T-helper 1 cell (primary cell): ENCODE data around the gene CACUL1.
"Not testable (repeated sequence)": the region's sequence is repeated elsewhere in the genome, so short reads cannot be mapped to it uniquely, and the experiment has no call there.

Experiments used
- DNase-seq, 5 donors: peaks; one replicate each; pipeline ENCODE4 v3.0.0-alpha.2; 2012 to 2020
- total RNA-seq, 4 donors: gene quantifications; one replicate each; lab custom pipeline; 2026; lab: John Stamatoyannopoulos, UW

Gene CACUL1
- total RNA-seq: 43.1 to 52.4 (median 47.2) reads per million in 4 donors

DNA sequence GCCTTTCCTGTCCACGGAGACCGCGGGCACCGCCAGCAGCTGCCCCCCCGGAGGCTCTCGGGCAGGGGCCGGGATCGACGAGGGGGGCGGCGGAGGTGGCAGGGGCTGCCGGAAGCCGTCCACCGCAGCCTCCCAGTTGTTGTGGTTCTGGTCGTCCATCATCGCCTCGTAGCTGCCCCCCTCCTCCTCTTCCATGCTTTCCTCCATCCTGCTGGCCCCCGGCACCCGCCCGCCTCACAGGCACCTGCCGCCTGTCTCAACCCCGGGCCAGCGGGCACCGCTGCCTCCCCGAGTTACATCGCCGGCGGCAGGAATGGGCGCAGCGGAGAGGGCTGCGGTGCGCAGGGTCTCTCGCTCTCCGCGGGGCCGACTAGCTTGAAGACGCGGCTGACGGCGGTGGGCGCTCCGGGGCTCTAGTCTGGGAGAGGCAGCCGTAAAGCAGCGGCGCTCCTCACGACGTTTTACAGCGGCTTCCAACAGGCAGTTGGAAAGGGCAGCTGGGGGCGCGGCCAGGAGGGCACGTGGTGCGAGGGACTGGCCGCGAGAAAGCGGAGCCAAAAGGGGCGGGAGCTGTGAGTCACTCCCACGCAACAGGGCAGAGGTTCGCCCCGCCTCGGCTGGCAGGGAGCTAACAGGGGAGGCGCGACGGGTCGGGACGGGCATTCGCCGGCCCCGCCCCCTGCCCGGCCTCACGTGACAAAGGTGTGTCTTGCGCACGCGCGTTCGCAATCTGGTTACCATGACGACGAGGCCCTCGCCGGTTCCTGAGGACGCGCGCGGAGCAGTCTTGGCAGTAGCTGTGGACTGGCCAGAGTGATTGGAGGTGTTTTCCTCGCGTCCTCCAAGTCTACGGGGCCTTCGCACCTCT, at the start of gene CACUL1:
CACUL1 (minus strand) TSS at position 415 of the 868 bp plus-strand sequence; CDS start at position 207, 208 bp downstream.
- DNase-seq: peak; percentile 100

DNA sequence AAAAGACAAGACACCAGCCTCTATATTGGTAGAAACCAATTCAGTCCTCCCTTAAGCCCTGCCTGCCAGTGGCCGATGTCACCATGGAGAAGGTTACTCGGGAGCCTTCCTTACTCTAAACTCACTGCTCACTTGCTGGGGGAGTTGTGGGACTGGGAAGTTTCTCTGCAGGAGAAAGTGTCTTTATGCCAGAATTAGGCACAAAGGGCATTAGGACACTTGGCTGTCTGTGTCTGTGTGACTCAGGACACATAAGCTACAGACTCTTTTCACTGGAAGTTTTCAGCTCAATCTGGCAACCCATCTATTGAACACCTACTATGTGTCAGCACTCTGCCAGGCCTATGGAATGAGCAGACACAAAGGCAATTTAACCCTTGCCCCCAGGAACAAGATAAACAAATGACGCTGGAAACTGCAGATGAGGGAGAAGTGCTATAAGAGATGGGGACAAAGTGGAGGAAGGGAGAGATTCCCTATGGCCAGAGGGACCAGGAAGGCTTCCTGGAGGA, 49.5 kb upstream of the CACUL1 start:
- no peak for DNase-seq

GRCh38 chr10:118802126-118802793, 47.5 kb upstream of the CACUL1 start:
- no peak for DNase-seq

- DNase-seq: no peak
These were observed 46.1 kb upstream of the CACUL1 start for GRCh38 chr10:118800920-118801319.

- no peak for DNase-seq
These were observed 45.0 kb upstream of the CACUL1 start for GRCh38 chr10:118799777-118800176.

DNA sequence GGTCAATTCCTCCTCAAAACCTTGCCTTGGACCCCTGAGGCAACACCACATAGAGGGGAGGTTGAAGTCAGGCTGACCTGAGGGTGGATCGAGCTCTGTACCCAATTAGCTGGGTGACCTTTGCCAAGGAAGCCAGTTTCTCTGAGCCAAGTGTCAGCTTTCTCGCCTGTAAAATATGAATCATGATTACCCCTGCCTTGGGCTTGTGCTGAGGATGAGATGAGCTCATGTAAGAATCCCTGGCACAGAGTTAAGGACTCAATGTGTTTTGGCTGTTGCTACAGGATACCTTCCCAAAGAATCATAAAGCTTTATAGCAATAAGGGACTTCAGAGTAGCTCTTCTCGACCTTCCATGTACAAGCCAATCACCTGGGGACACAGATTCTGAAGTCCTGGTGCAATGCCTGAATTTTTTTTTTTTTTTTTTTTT, 43.5 kb upstream of the CACUL1 start:
- DNase-seq: no peak

GRCh38 chr10:118794971-118795370, 40.2 kb upstream of the CACUL1 start:
- not testable (repeated sequence) for DNase-seq

- no peak for DNase-seq
These were observed 38.8 kb upstream of the CACUL1 start for GRCh38 chr10:118793545-118793944.

GRCh38 chr10:118792526-118792925, 37.8 kb upstream of the CACUL1 start:
- DNase-seq: no peak

DNA sequence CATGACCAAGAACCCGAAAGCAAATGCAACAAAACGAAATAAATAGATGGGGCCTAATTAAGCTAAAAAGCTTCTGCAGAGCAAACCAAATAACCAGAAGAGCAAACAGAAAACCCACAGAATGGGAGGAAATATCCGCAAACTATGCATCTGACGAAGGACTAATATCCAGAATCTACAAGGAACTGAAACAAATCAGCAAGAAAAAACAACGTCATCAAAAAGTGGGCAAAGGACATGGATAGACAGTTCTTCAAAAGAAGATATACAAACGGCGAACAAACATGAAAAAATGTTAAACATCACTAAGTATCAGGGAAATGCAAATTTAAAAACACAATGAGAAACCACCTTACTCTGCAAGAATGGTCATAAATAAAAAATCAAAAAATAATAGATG, 35.3 kb upstream of the CACUL1 start:
- no peak for DNase-seq

DNA sequence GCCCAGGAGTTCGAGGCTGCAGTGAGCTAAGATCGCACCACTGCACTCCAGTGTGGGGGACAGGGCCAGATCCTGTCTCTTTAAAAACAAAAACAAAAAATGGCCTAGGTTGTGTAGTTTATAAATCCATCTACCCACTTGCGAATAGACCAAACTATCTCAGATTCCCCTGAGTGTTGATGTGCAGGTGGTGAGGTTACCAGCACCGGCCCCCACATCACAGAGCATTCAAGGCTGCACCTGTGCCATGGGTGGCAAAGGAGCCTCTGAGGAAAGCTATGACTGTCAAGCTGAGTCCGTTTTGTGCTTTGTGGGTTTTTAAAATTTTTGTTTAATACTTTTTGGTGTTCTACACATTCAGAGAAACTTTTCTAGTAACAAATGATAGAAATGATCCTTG, 30.8 kb upstream of the CACUL1 start:
- no peak for DNase-seq

DNA sequence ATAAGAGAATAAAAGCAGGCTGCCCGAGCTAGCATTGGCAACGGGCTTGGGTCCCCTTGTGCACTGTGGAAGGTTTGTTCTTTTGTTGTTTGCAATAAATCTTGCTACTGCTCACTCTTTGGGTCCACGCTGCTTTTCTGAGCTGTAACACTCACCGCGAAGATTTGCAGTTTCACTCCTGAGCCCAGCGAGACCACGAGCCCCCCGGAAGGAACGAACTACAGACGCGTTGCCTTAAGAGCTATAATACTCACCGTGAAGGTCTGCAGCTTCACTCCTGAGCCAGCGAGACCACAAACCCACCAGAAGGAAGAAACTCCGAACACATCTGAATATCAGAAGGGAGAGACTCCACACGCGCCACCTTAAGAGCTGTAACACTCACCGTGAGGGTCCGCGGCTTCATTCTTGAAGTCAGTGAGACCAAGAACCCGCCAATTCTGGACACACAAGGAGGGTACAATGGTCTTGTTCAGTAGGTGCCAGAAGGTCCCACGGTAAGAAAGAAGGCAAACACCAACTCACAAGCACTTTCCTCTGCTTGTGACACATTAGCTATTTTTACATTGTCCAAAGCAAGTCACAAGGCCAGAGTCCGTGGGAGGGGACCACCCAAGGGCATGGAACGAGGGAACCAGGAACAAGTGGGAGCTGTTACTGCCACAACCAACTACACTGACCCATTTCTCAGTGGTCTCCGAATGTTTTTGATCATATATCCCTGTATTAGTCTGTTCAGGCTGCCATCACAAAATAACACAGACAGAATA, 29.2 kb upstream of the CACUL1 start:
- DNase-seq: no peak

- not testable (repeated sequence) for DNase-seq
These were observed 28.2 kb upstream of the CACUL1 start for GRCh38 chr10:118782916-118783465.

DNA sequence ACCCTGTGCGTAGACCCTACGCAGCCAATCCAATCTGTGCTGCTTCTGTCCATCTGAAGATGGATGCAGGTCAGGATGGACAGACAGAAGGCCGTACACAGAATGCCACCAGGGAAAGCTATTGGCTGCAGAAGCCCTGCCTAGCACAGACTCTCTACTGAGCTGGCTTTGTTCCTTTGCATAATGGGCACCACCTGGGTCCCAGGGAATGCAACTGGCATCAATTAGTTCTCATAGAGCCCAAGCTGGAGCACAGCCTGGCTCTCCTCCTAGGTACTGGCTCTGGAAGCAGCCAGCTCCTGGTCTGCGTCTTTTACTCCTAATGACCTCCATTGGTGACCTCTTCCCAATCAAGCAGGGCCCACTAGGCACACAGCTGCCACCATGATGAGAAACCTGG, 26.8 kb upstream of the CACUL1 start:
- no peak for DNase-seq

DNA sequence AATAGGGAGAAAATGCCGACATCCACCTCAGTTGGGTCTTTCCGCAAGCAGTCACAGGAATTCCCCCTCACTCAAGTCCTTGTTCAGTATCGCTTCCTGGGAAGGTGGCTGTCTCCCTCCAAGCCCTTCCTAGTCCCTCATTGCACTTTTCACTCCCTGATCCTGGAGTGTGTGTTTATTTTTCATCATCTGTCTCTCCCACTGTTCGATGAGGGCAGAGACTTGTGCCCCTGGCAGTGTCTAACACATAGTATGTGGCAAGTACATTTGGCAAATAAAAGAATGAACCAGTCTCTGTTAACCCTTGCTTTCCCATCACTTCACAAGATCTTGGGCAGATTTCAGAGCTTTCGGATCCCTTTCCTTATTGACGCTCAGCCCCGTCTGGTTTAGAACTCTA, 24.0 kb upstream of the CACUL1 start:
- DNase-seq: no peak

DNA sequence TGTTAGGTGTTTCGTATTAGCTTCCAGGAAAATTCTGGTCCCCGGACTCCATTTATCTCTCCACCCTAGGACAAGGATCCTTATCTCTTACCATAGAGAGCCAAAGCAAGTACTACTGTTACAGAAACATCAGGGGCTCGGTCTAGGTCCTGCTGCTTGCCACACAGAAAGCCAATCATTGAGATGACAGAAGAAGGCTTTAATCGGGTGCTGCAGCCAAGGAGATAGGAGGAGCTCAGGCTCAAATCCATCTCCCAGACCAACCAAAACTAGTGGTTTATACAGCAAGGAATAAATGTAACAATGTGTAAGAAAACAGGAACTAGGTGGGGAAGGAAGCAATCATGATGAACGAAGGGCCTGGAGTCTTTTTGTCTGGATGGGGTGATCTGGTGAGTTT, 22.2 kb upstream of the CACUL1 start:
- DNase-seq: no peak

- no peak for DNase-seq
These were observed 21.3 kb upstream of the CACUL1 start for GRCh38 chr10:118776033-118776432.

- DNase-seq: no peak
These were observed 20.7 kb upstream of the CACUL1 start for GRCh38 chr10:118775478-118775877.

- no peak for DNase-seq
These were observed 18.3 kb upstream of the CACUL1 start for GRCh38 chr10:118773041-118773440.

DNA sequence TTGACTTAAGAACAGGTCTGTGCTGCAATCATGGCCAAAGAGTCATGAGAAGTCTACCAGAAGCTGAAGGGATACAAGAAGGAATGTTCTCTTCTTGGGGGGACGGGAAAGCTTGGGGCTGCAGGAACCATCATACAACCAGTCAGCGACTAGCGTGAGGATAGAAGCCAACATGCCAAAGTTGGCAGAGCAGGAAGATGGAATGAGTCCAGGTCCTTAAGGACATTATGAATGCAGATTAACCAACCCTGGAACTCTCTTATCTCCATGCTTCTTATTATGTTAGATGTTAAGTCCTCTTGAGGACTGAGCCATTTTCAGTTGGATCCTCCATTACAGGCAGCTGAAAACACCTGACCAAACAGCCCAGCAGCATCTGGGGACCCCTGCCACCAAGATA, 17.2 kb upstream of the CACUL1 start:
- DNase-seq: no peak

- DNase-seq: no peak
These were observed 15.3 kb upstream of the CACUL1 start for GRCh38 chr10:118769898-118770600.
